Measurements from ENCODE around the gene MVB12B. TPM values are rescaled to one million over a fixed set of nuclear protein-coding genes. Genes with fewer than 3 reads are reported as not detected.

The MVB12B gene
- total and polyA plus RNA-seq, 2 of the 4 experiments (the other 2 are of a cell fraction), result 2.0 to 4.0 TPM

DNA sequence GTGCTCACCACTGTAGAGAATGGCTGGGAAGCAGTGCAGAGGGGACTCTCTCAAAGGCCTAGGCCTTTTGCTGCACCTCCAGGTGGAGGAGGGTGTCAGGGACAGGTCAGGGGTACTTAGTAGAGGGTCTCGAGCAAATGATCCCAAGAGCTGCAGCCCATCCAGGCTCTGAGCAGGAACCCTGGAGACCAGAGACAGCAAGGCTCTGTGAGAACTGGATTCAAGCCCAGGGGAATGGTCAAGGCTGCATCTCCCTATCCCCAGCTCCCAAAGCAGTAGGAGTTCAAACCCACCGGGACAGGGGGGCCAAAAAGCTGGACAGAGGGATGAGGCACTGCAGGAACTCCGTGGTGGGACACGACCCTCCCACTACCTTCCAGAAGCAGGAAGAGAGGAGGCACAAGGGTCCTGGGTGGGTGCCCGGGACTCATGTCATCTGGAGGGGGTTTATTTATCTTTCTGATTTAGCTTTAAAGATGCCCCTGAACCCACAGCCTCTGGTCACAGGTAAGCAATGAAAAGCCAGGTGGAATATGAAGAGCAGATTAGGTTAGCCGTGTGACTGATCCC lies 124.8 kb downstream of the MVB12B start:
- no peak overlapping the region for H3K14ac ChIP-seq (replicated peaks; ENCODE audit: low read depth, low read length)
- no peak overlapping the region for H3K23ac ChIP-seq (ENCODE audit: low read depth, low read length)
- H3K9me1 ChIP-seq (ENCODE audit: insufficient read depth, low read length), result peaks cover 4% of the 10 kb centered on the region
- ChIA-PET CTCF (no interaction called here), POLR2A (ENCODE audit: unreplicated experiment) (no interaction called here)
- DNase-seq (no peak), ATAC-seq (ENCODE audit: low read depth) (no peak)
- no TSS peak for BruUV-seq (replicated peaks)
- no peaks in the 10 kb centered on the region for H3K4me1 ChIP-seq (ENCODE audit: control insufficient read depth, insufficient read depth, low read length)
- H4K91ac ChIP-seq (ENCODE audit: insufficient read depth, low read depth, low read length), result no peak overlapping the region
- no peaks in the 10 kb centered on the region for H3K9me3 ChIP-seq (ENCODE audit: control insufficient read depth, insufficient read depth, low read length)
- H3K4me3 ChIP-seq (ENCODE audit: insufficient read depth, low read depth, low read length), result no peak overlapping the region
- H3K56ac ChIP-seq (ENCODE audit: extremely low read depth, insufficient read depth, low read length), result no peak overlapping the region
- no peak overlapping the region for H4K5ac ChIP-seq (ENCODE audit: low read depth, low read length)
- dilution Hi-C loops (cut with HindIII; ENCODE audit: low sequenced_read_pairs, unreplicated experiment) (no loop called here), in situ Hi-C loops (cut with MboI; ENCODE audit: low sequenced_read_pairs) (no loop called here), intact Hi-C loops (cut with micrococcal nuclease) (no loop called here)
- H3K4me2 ChIP-seq (ENCODE audit: low read depth, low read length), result no peak overlapping the region
- no peak overlapping the region for H2AK5ac ChIP-seq (ENCODE audit: low read depth, low read length)
- no peak overlapping the region for H4K8ac ChIP-seq (ENCODE audit: low read depth in 2 of 2, low read length in 2 of 2)
- H3K36me3 ChIP-seq (ENCODE audit: control insufficient read depth, insufficient read depth, low read length), result no peaks in the 10 kb centered on the region
- H2AFZ ChIP-seq (replicated peaks; ENCODE audit: low read length, poor library complexity), result no peak overlapping the region
- no peaks in the 10 kb centered on the region for H4K20me1 ChIP-seq (ENCODE audit: insufficient read depth, low read length)
- no peak overlapping the region for H3K4ac ChIP-seq (ENCODE audit: low read depth, low read length)
- H3K9ac ChIP-seq (ENCODE audit: low read depth, low read length), result no peak overlapping the region
- no peak overlapping the region for H3K18ac ChIP-seq (ENCODE audit: low read depth, low read length)
- no peak overlapping the region for H2BK20ac ChIP-seq (ENCODE audit: low read depth, low read length)
- H3K79me1 ChIP-seq (ENCODE audit: low read depth in 1 of 2, low read length in 2 of 2), result no peaks in the 10 kb centered on the region
- H2BK5ac ChIP-seq (ENCODE audit: low read depth, low read length, poor library complexity, severe bottlenecking), result no peak overlapping the region
- no peak for TF ChIP-seq SMC3 (IDR thresholded peaks at IDR 0.05; ENCODE audit: low read depth, low read length)
- TF ChIP-seq MAZ (IDR thresholded peaks at IDR 0.05; ENCODE audit: borderline replicate concordance, low read depth, low read length), result no peak
- no peak for TF ChIP-seq POLR2A (IDR thresholded peaks at IDR 0.05; ENCODE audit: low read depth, low read length)
- no peak for TF ChIP-seq ELK1 (IDR thresholded peaks at IDR 0.05; ENCODE audit: borderline replicate concordance, low read depth, low read length)
- TF ChIP-seq NFE2L2 (IDR thresholded peaks at IDR 0.05; ENCODE audit: low read depth, low read length), result no peak
- TF ChIP-seq RCOR1 (IDR thresholded peaks at IDR 0.05; ENCODE audit: insufficient replicate concordance, low read length), result no peak
- no peak for TF ChIP-seq CEBPB (IDR thresholded peaks at IDR 0.05; ENCODE audit: low read depth, low read length)
- no peak for TF ChIP-seq RAD21 (IDR thresholded peaks at IDR 0.05; ENCODE audit: low read length)
- TF ChIP-seq RFX5 (IDR thresholded peaks at IDR 0.05; ENCODE audit: low read depth, low read length), result no peak
- no peak for TF ChIP-seq CHD1 (IDR thresholded peaks at IDR 0.05; ENCODE audit: low read depth, low read length)
- no peak for TF ChIP-seq BHLHE40 (IDR thresholded peaks at IDR 0.05; ENCODE audit: low read depth, low read length)
- no peak for TF ChIP-seq MXI1 (IDR thresholded peaks at IDR 0.05; ENCODE audit: borderline replicate concordance, low read depth, low read length)
- TF ChIP-seq FOS (IDR thresholded peaks at IDR 0.05; ENCODE audit: low read depth, low read length), result no peak
- TF ChIP-seq USF2 (IDR thresholded peaks at IDR 0.05; ENCODE audit: low read depth, low read length), result no peak
- TF ChIP-seq MAFK (IDR thresholded peaks at IDR 0.05; ENCODE audit: low read depth, low read length), result no peak
- TF ChIP-seq, protein P1, sequence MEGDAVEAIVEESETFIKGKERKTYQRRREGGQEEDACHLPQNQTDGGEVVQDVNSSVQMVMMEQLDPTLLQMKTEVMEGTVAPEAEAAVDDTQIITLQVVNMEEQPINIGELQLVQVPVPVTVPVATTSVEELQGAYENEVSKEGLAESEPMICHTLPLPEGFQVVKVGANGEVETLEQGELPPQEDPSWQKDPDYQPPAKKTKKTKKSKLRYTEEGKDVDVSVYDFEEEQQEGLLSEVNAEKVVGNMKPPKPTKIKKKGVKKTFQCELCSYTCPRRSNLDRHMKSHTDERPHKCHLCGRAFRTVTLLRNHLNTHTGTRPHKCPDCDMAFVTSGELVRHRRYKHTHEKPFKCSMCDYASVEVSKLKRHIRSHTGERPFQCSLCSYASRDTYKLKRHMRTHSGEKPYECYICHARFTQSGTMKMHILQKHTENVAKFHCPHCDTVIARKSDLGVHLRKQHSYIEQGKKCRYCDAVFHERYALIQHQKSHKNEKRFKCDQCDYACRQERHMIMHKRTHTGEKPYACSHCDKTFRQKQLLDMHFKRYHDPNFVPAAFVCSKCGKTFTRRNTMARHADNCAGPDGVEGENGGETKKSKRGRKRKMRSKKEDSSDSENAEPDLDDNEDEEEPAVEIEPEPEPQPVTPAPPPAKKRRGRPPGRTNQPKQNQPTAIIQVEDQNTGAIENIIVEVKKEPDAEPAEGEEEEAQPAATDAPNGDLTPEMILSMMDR (conservative IDR thresholded peaks at IDR 0.05; ENCODE audit: low read depth, low read length), result no peak
- no peak overlapping the region for H2BK15ac ChIP-seq (ENCODE audit: low read depth, low read length)
- no peak overlapping the region for H3K27ac ChIP-seq (ENCODE audit: insufficient read depth, low read length)
- H3K27me3 ChIP-seq (ENCODE audit: control insufficient read depth, insufficient read depth, low read length), result no peaks in the 10 kb centered on the region
- no CpG with 5 or more reads among the region's 6 CpGs for WGBS, 2 experiments (ENCODE audit: extremely low coverage in 2 of 2, insufficient read length in 1 of 2)
- no peak overlapping the region for H2BK120ac ChIP-seq (ENCODE audit: low read depth, low read length)
- H2AK9ac ChIP-seq (replicated peaks; ENCODE audit: low read depth, low read length, poor library complexity), result no peak overlapping the region
